ENCODE data around the gene HPCA. TPM values are rescaled to one million over a fixed set of nuclear protein-coding genes. Genes with fewer than 3 reads are reported as not detected.
A peak's percentile ranks its signal among the peaks of the same experiment; 100 is the strongest.

Gene HPCA
- total RNA-seq, 2 donors from 2014 or later: 1.6 to 3.0 TPM

GRCh38 chr1:32895325-32896215 lies 9.3 kb downstream of the HPCA start:
- DNase-seq: no peak
- Histone ChIP-seq H3K4me1 (no peaks in the 10 kb centered on the region), H3K36me3 (no peaks in the 10 kb centered on the region), H3K27me3 (no peaks in the 10 kb centered on the region), H3K4me3 (no peak overlapping the region), H3K9ac (ENCODE audit: low read depth in 2 of 2, low read length in 2 of 2) (no peak overlapping the region), H3K27ac (no peak overlapping the region), H3K9me3 (no peaks in the 10 kb centered on the region)
- TF ChIP-seq CTCF (IDR thresholded peaks at IDR 0.05): no peak
- intact Hi-C loops (cut with DNase I): no loop called here

- DNase-seq: no peak
- no peaks in the 10 kb centered on the region for H3K36me3 ChIP-seq
- TF ChIP-seq CTCF (IDR thresholded peaks at IDR 0.05): no peak
- no peaks in the 10 kb centered on the region for H3K27me3 ChIP-seq
- intact Hi-C loops (cut with DNase I): no loop called here
- no peak overlapping the region for H3K4me3 ChIP-seq
- H3K4me1 ChIP-seq: no peaks in the 10 kb centered on the region
- no peaks in the 10 kb centered on the region for H3K9me3 ChIP-seq
- H3K27ac ChIP-seq: no peak overlapping the region
- H3K9ac ChIP-seq (ENCODE audit: low read depth in 2 of 2, low read length in 2 of 2): no peak overlapping the region
Observed at GRCh38 chr1:32896451-32896850, 10.2 kb downstream of the HPCA start.

- Histone ChIP-seq H3K9ac (ENCODE audit: low read depth in 2 of 2, low read length in 2 of 2) (no peak overlapping the region), H3K9me3 (no peaks in the 10 kb centered on the region), H3K4me3 (no peak overlapping the region), H3K36me3 (no peaks in the 10 kb centered on the region), H3K27ac (no peak overlapping the region), H3K27me3 (no peaks in the 10 kb centered on the region), H3K4me1 (no peaks in the 10 kb centered on the region)
- intact Hi-C loops (cut with DNase I): no loop called here
- TF ChIP-seq CTCF (IDR thresholded peaks at IDR 0.05): no peak
- no peak for DNase-seq
Observed at GRCh38 chr1:32897082-32898049, 11.1 kb downstream of the HPCA start.

DNA sequence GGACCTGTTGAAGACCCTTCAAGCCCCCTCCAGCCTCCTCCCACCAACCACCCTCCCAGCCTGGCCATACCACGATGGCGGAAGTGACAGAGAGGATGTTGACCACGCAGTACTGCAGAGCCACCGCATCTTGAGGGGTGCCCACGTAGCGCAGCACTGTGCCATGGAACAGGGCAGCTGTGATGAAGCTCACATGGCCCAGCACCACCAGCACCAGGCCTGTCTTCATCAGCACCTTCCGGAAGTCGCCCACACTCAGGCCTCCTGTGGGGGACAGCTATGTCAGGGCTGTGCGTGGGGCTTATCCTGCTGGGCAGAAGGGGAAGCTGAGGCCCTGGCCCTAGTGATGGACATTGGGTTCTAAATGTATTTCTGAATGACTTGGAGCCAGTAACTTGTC lies 11.8 kb downstream of the HPCA start:
- peak overlapping the region in 1 of 2 donors; percentile 18 for H3K9ac ChIP-seq (ENCODE audit: low read depth in 2 of 2, low read length in 2 of 2)
- no peak overlapping the region for H3K4me3 ChIP-seq
- no peak overlapping the region for H3K27ac ChIP-seq
- DNase-seq: no peak
- H3K9me3 ChIP-seq: no peaks in the 10 kb centered on the region
- intact Hi-C loops (cut with DNase I): no loop called here
- H3K4me1 ChIP-seq: no peaks in the 10 kb centered on the region
- H3K27me3 ChIP-seq: no peaks in the 10 kb centered on the region
- TF ChIP-seq CTCF (IDR thresholded peaks at IDR 0.05): no peak
- no peaks in the 10 kb centered on the region for H3K36me3 ChIP-seq

DNA sequence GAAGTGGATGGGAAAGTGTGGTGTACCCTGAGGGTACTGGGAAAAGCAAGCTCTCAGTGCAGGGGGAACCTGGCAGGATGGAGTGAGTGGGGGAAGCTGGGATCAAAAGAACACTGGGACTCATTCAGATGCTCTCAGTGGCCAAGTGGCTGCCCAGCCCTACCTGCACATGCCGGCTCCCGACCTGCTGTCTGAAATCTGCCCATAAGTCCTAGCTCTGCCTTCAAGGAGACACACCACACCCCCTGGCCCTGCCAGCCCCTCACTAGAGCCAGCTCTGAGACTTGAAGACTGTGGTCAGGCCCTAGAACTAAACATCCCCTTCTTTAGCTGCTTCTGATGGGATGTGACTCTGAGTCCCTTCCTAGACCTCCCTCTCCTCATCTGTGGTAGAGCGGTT lies 12.7 kb downstream of the HPCA start:
- intact Hi-C loops (cut with DNase I): no loop called here
- no peak overlapping the region for H3K27ac ChIP-seq
- H3K4me3 ChIP-seq: no peak overlapping the region
- no peaks in the 10 kb centered on the region for H3K9me3 ChIP-seq
- no peak for TF ChIP-seq CTCF (IDR thresholded peaks at IDR 0.05)
- peak overlapping the region; percentile 13 to 26 for H3K9ac ChIP-seq (ENCODE audit: low read depth in 2 of 2, low read length in 2 of 2)
- no peaks in the 10 kb centered on the region for H3K4me1 ChIP-seq
- no peaks in the 10 kb centered on the region for H3K36me3 ChIP-seq
- no peak for DNase-seq
- H3K27me3 ChIP-seq: no peaks in the 10 kb centered on the region

Data from colonic mucosa (tissue), 4 donors.